ENCODE results near the gene OSGIN1. TPM values are rescaled to one million over a fixed set of nuclear protein-coding genes. Genes with fewer than 3 reads are reported as not detected.

The OSGIN1 gene
- total and polyA plus RNA-seq, 7 donors = 3.6 to 9.9 (median 5.4) TPM

- H3K4me3 ChIP-seq = peak overlapping the region in 3 of 4 donors; percentile 32 to 51 (median 48)
- peaks cover 0 to 23% (median under 1%) of the 10 kb centered on the region in 4 donors for H3K36me3 ChIP-seq
- no peak for DNase-seq
- H3K4me1 ChIP-seq = peaks cover 0 to 10% (median 4%) of the 10 kb centered on the region in 4 donors
- intact Hi-C loops (cut with DNase I) = loop anchor here (5.0 kb wide), 1 partner anchor 224 kb away; the partner anchor contains the start of gene ADAD2
- WGBS, 2 donors = 1 to 2% methylated on average over 87 of the region's 87 CpGs
- H3K9me3 ChIP-seq = no peaks in the 10 kb centered on the region
- H3K27ac ChIP-seq = no peak overlapping the region
- TF ChIP-seq POLR2AphosphoS5 (IDR thresholded peaks at IDR 0.05) (no peak), POLR2A (IDR thresholded peaks at IDR 0.05) (no peak), EP300 (IDR thresholded peaks at IDR 0.05) (no peak)
- TF ChIP-seq, protein P1, sequence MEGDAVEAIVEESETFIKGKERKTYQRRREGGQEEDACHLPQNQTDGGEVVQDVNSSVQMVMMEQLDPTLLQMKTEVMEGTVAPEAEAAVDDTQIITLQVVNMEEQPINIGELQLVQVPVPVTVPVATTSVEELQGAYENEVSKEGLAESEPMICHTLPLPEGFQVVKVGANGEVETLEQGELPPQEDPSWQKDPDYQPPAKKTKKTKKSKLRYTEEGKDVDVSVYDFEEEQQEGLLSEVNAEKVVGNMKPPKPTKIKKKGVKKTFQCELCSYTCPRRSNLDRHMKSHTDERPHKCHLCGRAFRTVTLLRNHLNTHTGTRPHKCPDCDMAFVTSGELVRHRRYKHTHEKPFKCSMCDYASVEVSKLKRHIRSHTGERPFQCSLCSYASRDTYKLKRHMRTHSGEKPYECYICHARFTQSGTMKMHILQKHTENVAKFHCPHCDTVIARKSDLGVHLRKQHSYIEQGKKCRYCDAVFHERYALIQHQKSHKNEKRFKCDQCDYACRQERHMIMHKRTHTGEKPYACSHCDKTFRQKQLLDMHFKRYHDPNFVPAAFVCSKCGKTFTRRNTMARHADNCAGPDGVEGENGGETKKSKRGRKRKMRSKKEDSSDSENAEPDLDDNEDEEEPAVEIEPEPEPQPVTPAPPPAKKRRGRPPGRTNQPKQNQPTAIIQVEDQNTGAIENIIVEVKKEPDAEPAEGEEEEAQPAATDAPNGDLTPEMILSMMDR (IDR thresholded peaks at IDR 0.05) = no peak
- peaks cover 8 to 18% (median 13%) of the 10 kb centered on the region in 3 donors for H3K27me3 ChIP-seq
These were observed 15.3 kb downstream of the OSGIN1 start for GRCh38 chr16:83968306-83968851.

GRCh38 chr16:83968891-83969649, 16.0 kb downstream of the OSGIN1 start:
- peak overlapping the region in 1 of 4 donors; percentile 22 for H3K4me3 ChIP-seq
- WGBS, 2 donors = 10 to 16% methylated on average over 45 of the region's 45 CpGs
- peaks cover 0 to 10% (median 4%) of the 10 kb centered on the region in 4 donors for H3K4me1 ChIP-seq
- H3K27me3 ChIP-seq = peaks cover 8 to 18% (median 13%) of the 10 kb centered on the region in 3 donors
- no peak overlapping the region for H3K27ac ChIP-seq
- DNase-seq = no peak
- TF ChIP-seq, protein P1 (IDR thresholded peaks at IDR 0.05) = no peak
- TF ChIP-seq EP300 (IDR thresholded peaks at IDR 0.05) = no peak
- TF ChIP-seq POLR2AphosphoS5 (IDR thresholded peaks at IDR 0.05) = no peak
- TF ChIP-seq POLR2A (IDR thresholded peaks at IDR 0.05) = no peak
- H3K36me3 ChIP-seq = peaks cover 0 to 18% (median 0%) of the 10 kb centered on the region in 4 donors
- H3K9me3 ChIP-seq = no peaks in the 10 kb centered on the region
- intact Hi-C loops (cut with DNase I) = loop anchor here (5.0 kb wide), 1 partner anchor 223 kb away; the partner anchor contains the start of gene ADAD2

DNA sequence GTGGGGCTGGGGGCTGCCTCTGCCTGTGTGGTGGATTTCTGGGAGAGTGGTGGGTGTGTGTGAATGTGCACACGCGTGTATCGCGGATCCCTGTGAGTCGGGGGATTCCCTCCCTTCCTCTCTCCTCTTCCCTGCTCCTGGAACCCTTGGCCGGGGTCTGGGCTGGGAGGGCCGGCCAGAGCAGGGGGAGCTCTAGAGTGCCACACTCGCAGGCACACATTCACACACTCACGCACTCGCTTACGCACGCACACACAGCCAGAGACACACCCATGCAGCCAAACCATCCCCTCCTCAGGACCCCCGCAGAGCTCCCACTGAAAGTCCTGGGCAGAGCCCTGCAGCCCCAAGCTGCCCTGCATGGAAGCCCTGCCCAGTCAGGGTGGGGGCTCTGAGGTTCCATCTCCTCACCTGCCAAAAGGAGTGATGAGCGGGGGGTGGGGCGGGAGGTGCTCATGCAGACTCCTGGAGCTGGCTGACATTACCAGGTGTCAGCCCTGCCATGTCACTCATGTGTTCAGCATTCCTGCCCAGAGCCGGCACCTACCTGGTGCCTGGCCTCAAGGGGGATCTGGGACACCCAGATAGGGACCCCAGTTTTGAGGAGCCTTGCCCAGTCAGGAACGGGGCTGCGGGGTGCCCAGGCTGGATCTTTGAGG, 16.9 kb downstream of the OSGIN1 start:
- no peak overlapping the region for H3K4me3 ChIP-seq
- peaks cover 8 to 18% (median 13%) of the 10 kb centered on the region in 3 donors for H3K27me3 ChIP-seq
- no peaks in the 10 kb centered on the region for H3K9me3 ChIP-seq
- TF ChIP-seq EP300 (IDR thresholded peaks at IDR 0.05) (no peak), POLR2AphosphoS5 (IDR thresholded peaks at IDR 0.05) (no peak), POLR2A (IDR thresholded peaks at IDR 0.05) (no peak)
- TF ChIP-seq, protein P1 (IDR thresholded peaks at IDR 0.05) = no peak
- peaks cover 0 to 10% (median 4%) of the 10 kb centered on the region in 4 donors for H3K4me1 ChIP-seq
- no peak overlapping the region for H3K27ac ChIP-seq
- intact Hi-C loops (cut with DNase I) = loop anchor here (5.0 kb wide), 1 partner anchor 222 kb away; the partner anchor contains the start of gene ADAD2
- no peak for DNase-seq
- peaks cover 0 to 12% (median 0%) of the 10 kb centered on the region in 4 donors for H3K36me3 ChIP-seq
- WGBS, 2 donors = 48 to 58% methylated on average over 18 of the region's 18 CpGs

GRCh38 chr16:83970430-83970815, 17.4 kb downstream of the OSGIN1 start:
- H3K27me3 ChIP-seq = peaks cover 8 to 18% (median 13%) of the 10 kb centered on the region in 3 donors
- H3K36me3 ChIP-seq = peaks cover 0 to 7% (median 0%) of the 10 kb centered on the region in 4 donors
- WGBS, 2 donors = 76 to 80% methylated on average over 6 of the region's 6 CpGs
- H3K4me1 ChIP-seq = peaks cover 0 to 10% (median 4%) of the 10 kb centered on the region in 4 donors
- DNase-seq = no peak
- H3K9me3 ChIP-seq = no peaks in the 10 kb centered on the region
- no peak overlapping the region for H3K27ac ChIP-seq
- intact Hi-C loops (cut with DNase I) = no loop called here
- TF ChIP-seq POLR2AphosphoS5 (IDR thresholded peaks at IDR 0.05) (no peak), POLR2A (IDR thresholded peaks at IDR 0.05) (no peak), EP300 (IDR thresholded peaks at IDR 0.05) (no peak)
- TF ChIP-seq, protein P1 (IDR thresholded peaks at IDR 0.05) = no peak
- no peak overlapping the region for H3K4me3 ChIP-seq
